ENCODE results near the gene VPS33A.

VPS33A gene

GRCh38 chr12:122202017-122202416 is 64.3 kb downstream of the VPS33A start:
- no peaks in the 10 kb centered on the region for H3K9me3 ChIP-seq (ENCODE audit: low read length)
- H3K27ac ChIP-seq (ENCODE audit: low read depth, low read length, poor library complexity, severe bottlenecking): no peak overlapping the region
- no peak overlapping the region for H2AFZ ChIP-seq (ENCODE audit: low read length)
- H3K36me3 ChIP-seq (ENCODE audit: insufficient read depth, low read length): peaks cover 5% of the 10 kb centered on the region
- H3K9ac ChIP-seq (ENCODE audit: low read length): no peak overlapping the region
- H3K9me2 ChIP-seq (ENCODE audit: low read depth, low read length): no peaks in the 10 kb centered on the region
- H3K4me2 ChIP-seq (ENCODE audit: low read length): no peak overlapping the region
- peaks cover 41% of the 10 kb centered on the region for H3K4me1 ChIP-seq (ENCODE audit: insufficient read depth, low read length, severe bottlenecking)
- no peaks in the 10 kb centered on the region for H4K20me1 ChIP-seq (ENCODE audit: insufficient read depth, low read length)
- H3K4me3 ChIP-seq (ENCODE audit: low read depth, low read length, poor library complexity, severe bottlenecking): no peak overlapping the region
- H3K27me3 ChIP-seq (ENCODE audit: insufficient read depth, low read length): no peaks in the 10 kb centered on the region; the same call in 1 of the 2 replicates
- H3F3A ChIP-seq (ENCODE audit: insufficient read depth, low read length): no peaks in the 10 kb centered on the region
- H3K79me2 ChIP-seq (ENCODE audit: insufficient read depth, low read length): no peaks in the 10 kb centered on the region
- TF ChIP-seq, protein P1, sequence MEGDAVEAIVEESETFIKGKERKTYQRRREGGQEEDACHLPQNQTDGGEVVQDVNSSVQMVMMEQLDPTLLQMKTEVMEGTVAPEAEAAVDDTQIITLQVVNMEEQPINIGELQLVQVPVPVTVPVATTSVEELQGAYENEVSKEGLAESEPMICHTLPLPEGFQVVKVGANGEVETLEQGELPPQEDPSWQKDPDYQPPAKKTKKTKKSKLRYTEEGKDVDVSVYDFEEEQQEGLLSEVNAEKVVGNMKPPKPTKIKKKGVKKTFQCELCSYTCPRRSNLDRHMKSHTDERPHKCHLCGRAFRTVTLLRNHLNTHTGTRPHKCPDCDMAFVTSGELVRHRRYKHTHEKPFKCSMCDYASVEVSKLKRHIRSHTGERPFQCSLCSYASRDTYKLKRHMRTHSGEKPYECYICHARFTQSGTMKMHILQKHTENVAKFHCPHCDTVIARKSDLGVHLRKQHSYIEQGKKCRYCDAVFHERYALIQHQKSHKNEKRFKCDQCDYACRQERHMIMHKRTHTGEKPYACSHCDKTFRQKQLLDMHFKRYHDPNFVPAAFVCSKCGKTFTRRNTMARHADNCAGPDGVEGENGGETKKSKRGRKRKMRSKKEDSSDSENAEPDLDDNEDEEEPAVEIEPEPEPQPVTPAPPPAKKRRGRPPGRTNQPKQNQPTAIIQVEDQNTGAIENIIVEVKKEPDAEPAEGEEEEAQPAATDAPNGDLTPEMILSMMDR (IDR thresholded peaks at IDR 0.05; ENCODE audit: low read length): no peak
- TF ChIP-seq EZH2 (IDR thresholded peaks at IDR 0.05; ENCODE audit: borderline replicate concordance, low read length): no peak

DNA sequence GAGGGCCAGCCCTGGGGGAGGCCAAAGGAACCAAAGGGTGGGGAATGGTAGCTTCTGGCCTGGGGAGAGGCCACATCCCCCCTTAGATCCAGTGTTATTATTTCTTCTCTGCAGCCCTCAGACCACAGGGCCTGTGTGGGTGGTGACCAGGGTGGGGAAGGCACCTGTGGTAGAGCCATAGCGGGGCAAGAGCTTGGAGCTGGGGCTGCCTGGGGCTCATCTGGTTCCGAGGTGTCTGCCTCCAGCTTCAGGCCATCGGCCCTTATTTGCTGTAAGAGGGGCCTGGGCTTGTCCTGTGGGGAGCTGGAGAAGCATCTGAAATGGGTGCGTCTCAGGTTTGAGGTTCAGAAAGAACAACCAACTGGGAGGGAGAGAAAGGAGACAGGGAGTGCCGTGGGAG is 64.9 kb downstream of the VPS33A start:
- H3K9ac ChIP-seq (ENCODE audit: low read length): no peak overlapping the region
- no peak overlapping the region for H3K27ac ChIP-seq (ENCODE audit: low read depth, low read length, poor library complexity, severe bottlenecking)
- H3K9me3 ChIP-seq (ENCODE audit: low read length): no peaks in the 10 kb centered on the region
- no peak overlapping the region for H3K4me3 ChIP-seq (ENCODE audit: low read depth, low read length, poor library complexity, severe bottlenecking)
- no peak overlapping the region for H2AFZ ChIP-seq (ENCODE audit: low read length)
- no peaks in the 10 kb centered on the region for H3F3A ChIP-seq (ENCODE audit: insufficient read depth, low read length)
- H4K20me1 ChIP-seq (ENCODE audit: insufficient read depth, low read length): no peaks in the 10 kb centered on the region
- no peaks in the 10 kb centered on the region; the same call in 1 of the 2 replicates for H3K27me3 ChIP-seq (ENCODE audit: insufficient read depth, low read length)
- peaks cover 43% of the 10 kb centered on the region for H3K4me1 ChIP-seq (ENCODE audit: insufficient read depth, low read length, severe bottlenecking)
- H3K4me2 ChIP-seq (ENCODE audit: low read length): no peak overlapping the region
- no peaks in the 10 kb centered on the region for H3K9me2 ChIP-seq (ENCODE audit: low read depth, low read length)
- no peaks in the 10 kb centered on the region for H3K36me3 ChIP-seq (ENCODE audit: insufficient read depth, low read length)
- H3K79me2 ChIP-seq (ENCODE audit: insufficient read depth, low read length): no peaks in the 10 kb centered on the region
- TF ChIP-seq, protein P1 (IDR thresholded peaks at IDR 0.05; ENCODE audit: low read length): no peak
- TF ChIP-seq EZH2 (IDR thresholded peaks at IDR 0.05; ENCODE audit: borderline replicate concordance, low read length): no peak

- TF ChIP-seq EZH2 (IDR thresholded peaks at IDR 0.05; ENCODE audit: borderline replicate concordance, low read length): no peak
- TF ChIP-seq, protein P1 (IDR thresholded peaks at IDR 0.05; ENCODE audit: low read length): no peak
- H3K36me3 ChIP-seq (ENCODE audit: insufficient read depth, low read length): peaks cover 5% of the 10 kb centered on the region; the same call in 1 of the 2 replicates
- H3K9me2 ChIP-seq (ENCODE audit: low read depth, low read length): no peaks in the 10 kb centered on the region
- peaks cover 4% of the 10 kb centered on the region; the same call in 1 of the 2 replicates for H3K9me3 ChIP-seq (ENCODE audit: low read length)
- no peaks in the 10 kb centered on the region for H4K20me1 ChIP-seq (ENCODE audit: insufficient read depth, low read length)
- no peaks in the 10 kb centered on the region for H3F3A ChIP-seq (ENCODE audit: insufficient read depth, low read length)
- H3K27me3 ChIP-seq (ENCODE audit: insufficient read depth, low read length): no peaks in the 10 kb centered on the region; the same call in 1 of the 2 replicates
- peaks cover 43% of the 10 kb centered on the region for H3K4me1 ChIP-seq (ENCODE audit: insufficient read depth, low read length, severe bottlenecking)
- H3K27ac ChIP-seq (ENCODE audit: low read depth, low read length, poor library complexity, severe bottlenecking): no peak overlapping the region
- H3K4me2 ChIP-seq (ENCODE audit: low read length): no peak overlapping the region
- no peak overlapping the region for H2AFZ ChIP-seq (ENCODE audit: low read length)
- H3K4me3 ChIP-seq (ENCODE audit: low read depth, low read length, poor library complexity, severe bottlenecking): no peak overlapping the region
- no peaks in the 10 kb centered on the region for H3K79me2 ChIP-seq (ENCODE audit: insufficient read depth, low read length)
- H3K9ac ChIP-seq (ENCODE audit: low read length): no peak overlapping the region
These were observed 65.6 kb downstream of the VPS33A start for GRCh38 chr12:122200541-122201175.
